ENCODE measurements around the gene B3GNT7.

Gene B3GNT7

GRCh38 chr2:231384109-231384435 lies 11.4 kb upstream of the B3GNT7 start:
- H3K27ac ChIP-seq, result no peak overlapping the region
- in situ Hi-C loops (cut with HindIII; ENCODE audit: low pct_ligation_motif_present, low sequenced_read_pairs), result no loop called here
- no peak overlapping the region for H3K4me3 ChIP-seq (ENCODE audit: low read depth, low read length)

GRCh38 chr2:231384970-231385369 lies 10.5 kb upstream of the B3GNT7 start:
- no peak overlapping the region for H3K27ac ChIP-seq
- DNase-seq, result no peak
- H3K27me3 ChIP-seq (replicated peaks), result no peaks in the 10 kb centered on the region
- no peaks in the 10 kb centered on the region for H3K36me3 ChIP-seq (replicated peaks)
- TF ChIP-seq CTCF (IDR thresholded peaks at IDR 0.05; ENCODE audit: low read depth, low read length, missing control alignments), result no peak
- no peak overlapping the region for H3K4me3 ChIP-seq (ENCODE audit: low read depth, low read length)
- in situ Hi-C loops (cut with HindIII; ENCODE audit: low pct_ligation_motif_present, low sequenced_read_pairs), result no loop called here

More at GRCh38 chr2:231384109-231384435, 11.4 kb upstream of the B3GNT7 start:
- TF ChIP-seq CTCF (IDR thresholded peaks at IDR 0.05; ENCODE audit: low read depth, low read length, missing control alignments), result no peak
- Histone ChIP-seq H3K27me3 (replicated peaks) (no peaks in the 10 kb centered on the region), H3K36me3 (replicated peaks) (no peaks in the 10 kb centered on the region)
- no peak for DNase-seq

- in situ Hi-C loops (cut with HindIII; ENCODE audit: low pct_ligation_motif_present, low sequenced_read_pairs), result no loop called here
These were observed 10.1 kb upstream of the B3GNT7 start for GRCh38 chr2:231385429-231385828.

GRCh38 chr2:231386446-231386845 lies 9.1 kb upstream of the B3GNT7 start:
- no peaks in the 10 kb centered on the region for H3K27me3 ChIP-seq (replicated peaks)
- TF ChIP-seq CTCF (IDR thresholded peaks at IDR 0.05; ENCODE audit: low read depth, low read length, missing control alignments), result no peak
- no peak overlapping the region for H3K27ac ChIP-seq
- H3K36me3 ChIP-seq (replicated peaks), result no peaks in the 10 kb centered on the region
- H3K4me3 ChIP-seq (ENCODE audit: low read depth, low read length), result no peak overlapping the region
- in situ Hi-C loops (cut with HindIII; ENCODE audit: low pct_ligation_motif_present, low sequenced_read_pairs), result no loop called here
- DNase-seq, result peak; percentile 63

More at GRCh38 chr2:231385429-231385828, 10.1 kb upstream of the B3GNT7 start:
- H3K36me3 ChIP-seq (replicated peaks), result no peaks in the 10 kb centered on the region
- no peak for TF ChIP-seq CTCF (IDR thresholded peaks at IDR 0.05; ENCODE audit: low read depth, low read length, missing control alignments)
- H3K27ac ChIP-seq, result no peak overlapping the region
- DNase-seq, result no peak
- H3K27me3 ChIP-seq (replicated peaks), result no peaks in the 10 kb centered on the region
- H3K4me3 ChIP-seq (ENCODE audit: low read depth, low read length), result no peak overlapping the region

- no peak overlapping the region for H3K4me3 ChIP-seq (ENCODE audit: low read depth, low read length)
These were observed 7.4 kb upstream of the B3GNT7 start for GRCh38 chr2:231387904-231388724.

More at GRCh38 chr2:231387904-231388724, 7.4 kb upstream of the B3GNT7 start:
- Histone ChIP-seq H3K27me3 (replicated peaks) (no peaks in the 10 kb centered on the region), H3K36me3 (replicated peaks) (no peaks in the 10 kb centered on the region), H3K27ac (no peak overlapping the region)
- in situ Hi-C loops (cut with HindIII; ENCODE audit: low pct_ligation_motif_present, low sequenced_read_pairs), result no loop called here
- peak; percentile 32 for DNase-seq
- peak; percentile 43 for TF ChIP-seq CTCF (IDR thresholded peaks at IDR 0.05; ENCODE audit: low read depth, low read length, missing control alignments)

Measured in brain microvascular endothelial cell (primary cell).